NOMO-1 treated with DMSO at 0.1 percent for 48 hours (cell line): ENCODE measurements around the gene HS3ST6.
A peak's percentile ranks its signal among the peaks of the same experiment; 100 is the strongest.
"Not testable (repeated sequence)": the region's sequence is repeated elsewhere in the genome, so short reads cannot be mapped to it uniquely, and the experiment has no call there.

Experiments
- DNase-seq: peaks from one replicate; lab custom pipeline; 2025; ENCODE audit not compliant: unreplicated experiment; lab: John Stamatoyannopoulos, UW

HS3ST6 gene

DNA sequence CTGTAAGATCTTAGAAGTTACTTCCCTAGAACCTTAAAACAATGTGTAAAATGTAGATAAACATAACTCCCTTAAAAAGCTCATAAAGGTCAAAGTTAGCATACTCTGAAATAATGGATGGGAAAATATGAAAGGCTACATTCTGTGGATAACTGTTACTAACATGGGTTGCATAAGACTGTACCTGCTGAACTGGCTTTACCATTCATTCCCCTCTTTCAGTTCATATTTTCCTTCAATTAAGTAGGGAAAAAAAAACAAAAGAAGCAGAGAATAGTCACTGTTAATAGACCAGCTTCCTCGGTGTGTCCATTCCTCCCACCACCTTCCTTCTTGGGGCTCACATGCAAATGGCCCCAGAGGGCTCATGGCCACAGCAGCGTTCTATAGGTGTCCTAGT, 38.7 kb downstream of the HS3ST6 start:
- no peak for DNase-seq

- no peak for DNase-seq
These were observed 40.0 kb downstream of the HS3ST6 start for GRCh38 chr16:1878256-1878655.

GRCh38 chr16:1877804-1878203, 40.4 kb downstream of the HS3ST6 start:
- DNase-seq, result peak; percentile 19

DNA sequence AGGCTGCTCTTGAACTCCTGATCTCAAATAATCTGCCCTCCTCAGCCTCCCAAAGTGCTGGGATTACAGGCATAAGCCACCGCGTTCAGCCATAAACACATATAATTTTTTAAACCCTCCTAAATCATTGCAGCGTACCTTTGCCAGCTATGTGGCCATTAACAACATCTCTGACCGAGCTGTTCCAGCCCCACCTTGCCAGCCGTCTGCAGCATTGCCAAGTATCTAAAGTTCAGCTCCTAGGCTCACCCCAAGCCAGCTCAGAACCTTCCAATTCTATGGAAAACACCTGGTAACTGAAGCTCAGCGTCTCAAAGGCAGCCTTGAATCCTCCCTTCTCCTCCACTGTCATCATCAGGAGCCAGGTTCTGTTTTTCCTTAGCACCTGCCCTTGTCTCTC, 41.1 kb downstream of the HS3ST6 start:
- no peak for DNase-seq

DNA sequence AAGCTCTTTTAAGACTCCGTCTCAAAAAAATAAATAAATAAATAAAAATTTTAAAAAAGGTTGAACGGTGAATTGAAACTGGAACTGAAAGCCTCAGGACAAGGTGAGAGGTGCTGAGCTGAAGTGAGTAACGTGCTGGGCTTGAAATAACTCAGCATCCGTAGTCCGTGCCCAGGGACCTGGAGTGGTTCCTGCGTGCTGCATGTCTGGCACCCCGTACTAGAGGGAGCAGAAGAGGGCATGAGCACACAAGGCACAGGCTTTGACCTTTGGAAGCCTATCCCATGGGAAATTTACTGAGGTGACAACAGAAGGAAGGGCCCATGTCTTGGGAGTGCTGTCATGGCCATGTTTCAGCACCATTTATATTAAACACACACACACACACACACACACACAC, 41.7 kb downstream of the HS3ST6 start:
- DNase-seq, result no peak

DNA sequence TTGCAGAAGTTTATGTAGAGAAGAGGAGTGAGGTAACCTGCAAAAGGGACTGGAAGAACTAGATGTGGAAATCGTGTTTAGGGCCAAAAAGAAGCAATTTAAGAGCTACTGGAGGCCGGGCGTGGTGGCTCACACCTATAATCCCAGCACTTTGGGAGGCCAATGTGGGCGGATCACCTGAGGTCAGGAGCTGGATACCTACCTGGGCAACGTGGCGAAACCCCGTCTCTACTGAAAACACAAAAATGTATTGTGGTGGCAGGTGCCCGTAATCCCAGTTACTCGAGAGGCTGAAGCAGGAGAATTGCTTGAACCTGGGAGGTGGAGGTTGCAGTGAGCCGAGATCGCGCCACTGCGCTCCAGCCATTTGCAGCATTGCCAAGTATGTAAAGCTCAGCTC, 42.1 kb downstream of the HS3ST6 start:
- DNase-seq, result not testable (repeated sequence)

DNA sequence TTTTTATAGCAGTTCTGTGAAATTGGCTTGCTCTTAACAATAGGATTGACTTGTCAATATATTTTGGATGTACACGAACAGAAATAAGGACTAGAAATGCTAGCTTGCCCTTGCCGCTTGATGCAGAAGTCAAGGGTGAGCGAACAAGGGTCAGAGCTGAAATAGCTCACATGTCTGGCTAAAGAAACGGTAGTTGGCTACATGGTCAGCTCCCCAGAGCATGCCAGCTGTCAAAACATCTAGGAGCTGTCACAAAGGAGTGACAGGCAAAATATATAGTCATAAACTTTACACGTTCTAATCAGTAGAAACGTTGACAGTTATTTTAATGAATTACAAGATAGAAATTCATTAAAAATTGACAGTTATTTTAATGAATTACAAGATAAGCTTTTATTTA, 43.4 kb downstream of the HS3ST6 start:
- DNase-seq, result no peak

- DNase-seq, result peak; percentile 45
These were observed 46.1 kb downstream of the HS3ST6 start, which contains the start of gene MEIOB for GRCh38 chr16:1871974-1872635. MEIOB (minus strand) TSS chr16:1872164; CDS start chr16:1868175, 3,989 bp downstream.

GRCh38 chr16:1870365-1871082, 47.7 kb downstream of the HS3ST6 start:
- DNase-seq, result no peak

GRCh38 chr16:1865902-1866690, 52.1 kb downstream of the HS3ST6 start:
- DNase-seq, result no peak

GRCh38 chr16:1863681-1864460, 54.3 kb downstream of the HS3ST6 start:
- peak; percentile 43 for DNase-seq

DNA sequence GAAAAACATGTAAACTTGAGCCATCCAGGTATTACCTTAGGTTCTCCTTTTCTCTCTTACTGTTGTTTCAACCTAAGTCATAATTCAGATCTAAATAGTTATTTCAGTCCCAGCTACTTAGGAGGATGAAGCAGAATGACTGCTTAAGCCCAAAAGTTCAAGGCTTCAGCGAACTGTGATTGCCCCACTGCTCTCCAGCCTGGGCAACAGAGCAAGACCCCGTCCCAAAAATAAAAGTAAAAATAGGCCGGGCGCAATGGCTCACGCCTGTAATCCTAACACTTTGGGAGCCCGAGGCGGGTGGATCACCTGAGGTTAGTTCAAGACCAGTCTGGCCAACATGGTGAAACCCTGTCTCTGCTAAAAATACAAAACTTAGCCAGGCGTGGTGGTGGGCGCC, 55.8 kb downstream of the HS3ST6 start:
- no peak for DNase-seq

GRCh38 chr16:1861730-1862129, 56.5 kb downstream of the HS3ST6 start:
- no peak for DNase-seq
